HepG2 (cell line): ENCODE results near the gene ARL15. TPM values are rescaled to one million over a fixed set of nuclear protein-coding genes. Genes with fewer than 3 reads are reported as not detected.

ENCODE experiments used
- ATAC-seq: fragments of 200-7000 bp; cut with Tn5 transposase; 3 replicates; pipeline ENCODE4 v1.9.1; 2020; ENCODE audit warnings: mild to moderate bottlenecking, moderate library complexity
- BruUV-seq: library from RNA; stranded (reverse); fragments of 400-500 nt; replicated peaks from 2 replicates; lab custom pipeline; 2021; lab: Mats Ljungman, UMichigan
- CTCF ChIA-PET: fragments of 300-600 bp; formaldehyde crosslinking; extraction: SDS; loops from one replicate; lab custom pipeline; 2021; ENCODE audit warnings: low total read pairs, inconsistent platforms, low intra/inter-chr PET ratio; lab: Yijun Ruan, JAX
- POLR2A ChIA-PET: fragments of 350-600 bp; sonication (Branson Sonifier 250); formaldehyde crosslinking; loops from one replicate; lab custom pipeline; 2020; ENCODE audit warnings: antibody characterized with exemption, inconsistent platforms; lab: Yijun Ruan, JAX
- DNase-seq: peaks from one replicate; pipeline ENCODE4 v3.0.0-alpha.2; 2015; ENCODE audit warnings: low spot score
- FAIRE-seq: peaks from 3 replicates; lab custom pipeline; 2011; peaks lifted over from hg19 to GRCh38; lab: Jason Lieb, UNC
- H2AFZ ChIP-seq: one replicate; pipeline ENCODE4 v1.6.1; 2011; ENCODE audit warnings: low read length, inconsistent platforms
- H3K27ac ChIP-seq: fragments of 300-600 bp; 3 replicates; pipeline ENCODE4 v1.8.0; 2011; ENCODE audit warnings: mixed run types, mild to moderate bottlenecking, mixed read lengths, low read length, inconsistent platforms; ENCODE audit not compliant: insufficient read depth; ENCODE audit errors: extremely low read length
- H3K27me3 ChIP-seq, 2 experiments: fragments of 200-600 bp in 1 of 2; 2 replicates in 1 of 2; 3 replicates in 1 of 2; pipeline versions ENCODE4 v1.6.0 to v1.8.0; 2011; ENCODE audit warnings: low read length in 2 of 2, mild to moderate bottlenecking in 2 of 2, moderate library complexity in 2 of 2, inconsistent platforms in 1 of 2; ENCODE audit not compliant: insufficient read depth in 2 of 2, control insufficient read depth in 1 of 2
- H3K36me3 ChIP-seq, 2 experiments: fragments of 200-600 bp in 1 of 2; replicated peaks in 1 of 2; 2 replicates in 1 of 2; 3 replicates in 1 of 2; pipeline versions ENCODE4 v1.5.1 to v1.8.0; 2011; ENCODE audit warnings: low read length in 2 of 2, inconsistent platforms in 1 of 2; ENCODE audit not compliant: insufficient read depth in 2 of 2, control insufficient read depth in 1 of 2
- H3K4me1 ChIP-seq: 2 replicates; pipeline ENCODE4 v1.5.1; 2012; ENCODE audit warnings: low read length, inconsistent platforms; ENCODE audit not compliant: insufficient read depth
- H3K4me2 ChIP-seq: 2 replicates; pipeline ENCODE4 v1.6.0; 2011; ENCODE audit warnings: low read depth, low read length, inconsistent platforms
- H3K4me3 ChIP-seq, 3 experiments: fragments of 200-600 bp in 1 of 3; sonication (generic), shearing (Covaris generic) in 1 of 3; replicated peaks in 1 of 3; 2 replicates each; pipeline ENCODE4 v1.5.1; 2011 to 2016; ENCODE audit warnings: low read length in 3 of 3, inconsistent platforms in 2 of 3, low read depth in 2 of 3, mild to moderate bottlenecking in 2 of 3, control low read depth in 1 of 3, mixed read lengths in 1 of 3; ENCODE audit not compliant: insufficient read depth in 1 of 3
- H3K79me2 ChIP-seq: one replicate; pipeline ENCODE4 v1.6.1; 2011; ENCODE audit warnings: low read length, inconsistent platforms; ENCODE audit not compliant: insufficient read depth
- H3K9ac ChIP-seq: 2 replicates; pipeline ENCODE4 v1.6.0; 2011; ENCODE audit warnings: mild to moderate bottlenecking, low read depth, low read length, inconsistent platforms; ENCODE audit not compliant: insufficient read depth
- H3K9me3 ChIP-seq: 2 replicates; pipeline ENCODE4 v1.5.1; 2012; ENCODE audit warnings: mild to moderate bottlenecking, low read length
- H4K20me1 ChIP-seq: 2 replicates; pipeline ENCODE4 v1.6.0; 2011; ENCODE audit warnings: inconsistent platforms, mild to moderate bottlenecking, low read length, moderate library complexity; ENCODE audit not compliant: insufficient read depth
- CEBPB ChIP-seq: IDR thresholded peaks from 2 replicates; pipeline ENCODE4 v1.6.1; 2011; ENCODE audit warnings: low read depth, low read length, improper control_type of control experiment, borderline replicate concordance
- EZH2 ChIP-seq: conservative IDR thresholded peaks from 2 replicates; pipeline ENCODE4 v1.6.1; 2012; ENCODE audit warnings: mild to moderate bottlenecking, low read depth, low read length, moderate library complexity
- GATAD2A ChIP-seq: IDR thresholded peaks from 2 replicates; pipeline ENCODE4 v1.6.1; 2016
- HNRNPLL ChIP-seq: fragments of 200-400 bp; formaldehyde crosslinking; IDR thresholded peaks from 2 replicates; pipeline ENCODE4 v1.6.1; 2017; ENCODE audit warnings: mild to moderate bottlenecking, low read depth, low read length; ENCODE audit not compliant: poor library complexity, severe bottlenecking
- KLF13 ChIP-seq: sonication (generic); formaldehyde crosslinking; IDR thresholded peaks from 2 replicates; pipeline ENCODE4 v1.4.0; 2020; ENCODE audit warnings: mild to moderate bottlenecking, missing genetic modification reagents
- MYC ChIP-seq: sonication (generic); formaldehyde crosslinking; IDR thresholded peaks from 2 replicates; pipeline ENCODE4 v1.9.0; 2021; ENCODE audit warnings: missing genetic modification reagents, borderline replicate concordance
- MYNN ChIP-seq: sonication (generic); formaldehyde crosslinking; IDR thresholded peaks from 2 replicates; pipeline ENCODE4 v1.4.0; 2020; ENCODE audit warnings: mild to moderate bottlenecking, low read depth, missing genetic modification reagents
- NFATC3 ChIP-seq: sonication (generic); formaldehyde crosslinking; IDR thresholded peaks from 2 replicates; pipeline ENCODE4 v1.5.1; 2020; ENCODE audit warnings: mild to moderate bottlenecking, missing genetic modification reagents
- NFYB ChIP-seq: sonication (generic); formaldehyde crosslinking; IDR thresholded peaks from 2 replicates; pipeline ENCODE4 v1.4.0; 2020; ENCODE audit warnings: missing genetic modification reagents
- ZFP36L1 ChIP-seq: sonication (generic); formaldehyde crosslinking; IDR thresholded peaks from 2 replicates; pipeline ENCODE4 v1.8.0; 2022; ENCODE audit warnings: mild to moderate bottlenecking, missing genetic modification reagents, moderate library complexity
- ZNF121 ChIP-seq: sonication (generic); formaldehyde crosslinking; IDR thresholded peaks from 2 replicates; pipeline ENCODE4 v1.5.0; 2020; ENCODE audit warnings: mild to moderate bottlenecking, missing genetic modification reagents
- WGBS: methylation state at CpG from one replicate; pipeline ENCODE4 v1.1.6; 2017; ENCODE audit warnings: low lambda C conversion rate; 5-methylcytosine and 5-hydroxymethylcytosine counted together
- in situ Hi-C: cut with HindIII; loops from 2 replicates; pipeline ENCODE4 v1.10.0; 2017; ENCODE audit warnings: low pct_unique_long_range_greater_than_20kb; ENCODE audit not compliant: extremely low pct_ligation_motif_present
- intact Hi-C: fragments of 100-400 bp; cut with micrococcal nuclease; formaldehyde crosslinking; loops from one replicate; pipeline ENCODE4 v1.10.0; 2022; ENCODE audit not compliant: unreplicated experiment
- polyA plus RNA-seq, 8 experiments: library from polyadenylated mRNA; depleted of rRNA in 3 of 8; stranded (reverse) in 7 of 8; unstranded in 1 of 8; fragments of >200 nt; fragmentation: Illumina TruSeq in 4 of 8; extraction: Trizol in 4 of 8; gene quantifications; 2 replicates each; pipeline versions ENCODE4 v1.2.1 to v1.2.3, GENCODE V29; 2011 to 2016; ENCODE audit warnings: low read depth in 4 of 8, missing spikeins in 1 of 8, mixed read lengths in 1 of 8; ENCODE audit not compliant: insufficient read depth in 1 of 8
- total RNA-seq, 5 experiments: library from RNA; depleted of rRNA; stranded (reverse); fragments of >200 nt; fragmentation: Illumina TruSeq; extraction: Trizol; gene quantifications; 2 replicates each; pipeline ENCODE4 v1.2.3, GENCODE V29; 2016; ENCODE audit warnings: low read depth in 1 of 5
- TF ChIP-seq, protein P1 (sequence below): sonication (generic); formaldehyde crosslinking; IDR thresholded peaks from 2 replicates; pipeline ENCODE4 v1.8.1; 2023; ENCODE audit warnings: mild to moderate bottlenecking, missing genetic modification reagents
- TF ChIP-seq, protein P2 (sequence below): sonication (generic); formaldehyde crosslinking; IDR thresholded peaks from 2 replicates; pipeline ENCODE4 v1.4.0; 2020; ENCODE audit warnings: missing genetic modification reagents

Gene ARL15
- total and polyA plus RNA-seq, 2 of the 13 experiments (the other 11 are each of a cell fraction or from before 2014, with no cell fraction given): 2.5 to 7.7 TPM

GRCh38 chr5:54214722-54215121, 95.7 kb downstream of the ARL15 start:
- H3K27ac ChIP-seq: no peak overlapping the region
- H3K27me3 ChIP-seq: no peaks in the 10 kb centered on the region; a peak in 1 of 5 replicates
- no peaks in the 10 kb centered on the region for H3K9me3 ChIP-seq
- no peak for TF ChIP-seq NFATC3 (CRISPR knock-in tag)
- no peak for TF ChIP-seq GATAD2A (CRISPR knock-in tag)
- TF ChIP-seq, protein P1, sequence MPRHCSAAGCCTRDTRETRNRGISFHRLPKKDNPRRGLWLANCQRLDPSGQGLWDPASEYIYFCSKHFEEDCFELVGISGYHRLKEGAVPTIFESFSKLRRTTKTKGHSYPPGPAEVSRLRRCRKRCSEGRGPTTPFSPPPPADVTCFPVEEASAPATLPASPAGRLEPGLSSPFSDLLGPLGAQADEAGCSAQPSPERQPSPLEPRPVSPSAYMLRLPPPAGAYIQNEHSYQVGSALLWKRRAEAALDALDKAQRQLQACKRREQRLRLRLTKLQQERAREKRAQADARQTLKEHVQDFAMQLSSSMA (CRISPR knock-in tag): no peak
- no peak for TF ChIP-seq EZH2
- no peak for FAIRE-seq
- no peak for ATAC-seq
- no peak overlapping the region for H2AFZ ChIP-seq
- H3K4me1 ChIP-seq: no peaks in the 10 kb centered on the region
- no peak overlapping the region for H3K4me2 ChIP-seq
- H3K36me3 ChIP-seq: no peaks in the 10 kb centered on the region
- intact Hi-C loops (loop anchor here (10.0 kb wide), 1 partner anchor 150 kb away; no protein-coding TSS in a partner anchor), in situ Hi-C loops (loop anchor here (5.0 to 10.0 kb wide), 2 partner anchors 787 to 950 kb away; no protein-coding TSS in a partner anchor)
- WGBS: 90% methylated on average over 4 of the region's 4 CpGs
- no peak for DNase-seq
- H3K4me3 ChIP-seq: no peak overlapping the region
- no TSS peak for BruUV-seq
- CTCF ChIA-PET: no interaction called here
- H3K9ac ChIP-seq: no peak overlapping the region
- H3K79me2 ChIP-seq: no peaks in the 10 kb centered on the region
- H4K20me1 ChIP-seq: no peaks in the 10 kb centered on the region
- POLR2A ChIA-PET: no interaction called here

DNA sequence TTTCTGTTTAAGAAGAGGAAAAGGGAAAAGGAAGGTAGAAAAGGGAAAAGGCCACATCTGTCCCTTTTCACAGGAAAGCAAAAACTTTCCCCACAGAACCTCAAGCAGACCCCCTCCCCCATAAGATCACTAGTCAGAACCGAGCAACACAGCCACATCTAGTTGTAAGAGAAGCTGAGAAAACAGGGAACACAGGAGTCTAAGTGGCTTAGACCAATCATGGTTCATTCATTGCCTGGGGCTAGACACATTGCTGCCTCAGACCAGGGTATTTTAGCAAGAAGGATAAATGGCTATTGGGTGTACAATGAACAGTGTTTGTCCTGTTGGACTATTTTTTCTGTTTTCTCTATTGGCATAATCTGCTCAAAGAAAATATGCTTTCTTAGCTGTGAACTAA, 98.0 kb downstream of the ARL15 start:
- ATAC-seq: no peak
- no peak for FAIRE-seq
- Histone ChIP-seq H3K4me2 (no peak overlapping the region), H3K9ac (no peak overlapping the region), H4K20me1 (no peaks in the 10 kb centered on the region), H2AFZ (no peak overlapping the region), H3K9me3 (no peaks in the 10 kb centered on the region), H3K36me3 (no peaks in the 10 kb centered on the region), H3K27me3 (no peaks in the 10 kb centered on the region), H3K79me2 (no peaks in the 10 kb centered on the region), H3K4me1 (no peaks in the 10 kb centered on the region), H3K27ac (no peak overlapping the region), H3K4me3 (no peak overlapping the region)
- ChIA-PET CTCF (no interaction called here), POLR2A (no interaction called here)
- DNase-seq: no peak
- no TSS peak for BruUV-seq
- intact Hi-C loops (loop anchor here (10.0 kb wide), 1 partner anchor 148 kb away; no protein-coding TSS in a partner anchor), in situ Hi-C loops (loop anchor here (10.0 kb wide), 1 partner anchor 948 kb away; no protein-coding TSS in a partner anchor)
- WGBS: 20% methylated on average over 1 of the region's 1 CpG
- TF ChIP-seq ZNF121 (no peak), MYNN (no peak), CEBPB (no peak), NFYB (no peak), KLF13 (CRISPR knock-in tag) (no peak), HNRNPLL (no peak), ZFP36L1 (CRISPR knock-in tag) (no peak), MYC (CRISPR knock-in tag) (no peak)
- TF ChIP-seq, protein P2, sequence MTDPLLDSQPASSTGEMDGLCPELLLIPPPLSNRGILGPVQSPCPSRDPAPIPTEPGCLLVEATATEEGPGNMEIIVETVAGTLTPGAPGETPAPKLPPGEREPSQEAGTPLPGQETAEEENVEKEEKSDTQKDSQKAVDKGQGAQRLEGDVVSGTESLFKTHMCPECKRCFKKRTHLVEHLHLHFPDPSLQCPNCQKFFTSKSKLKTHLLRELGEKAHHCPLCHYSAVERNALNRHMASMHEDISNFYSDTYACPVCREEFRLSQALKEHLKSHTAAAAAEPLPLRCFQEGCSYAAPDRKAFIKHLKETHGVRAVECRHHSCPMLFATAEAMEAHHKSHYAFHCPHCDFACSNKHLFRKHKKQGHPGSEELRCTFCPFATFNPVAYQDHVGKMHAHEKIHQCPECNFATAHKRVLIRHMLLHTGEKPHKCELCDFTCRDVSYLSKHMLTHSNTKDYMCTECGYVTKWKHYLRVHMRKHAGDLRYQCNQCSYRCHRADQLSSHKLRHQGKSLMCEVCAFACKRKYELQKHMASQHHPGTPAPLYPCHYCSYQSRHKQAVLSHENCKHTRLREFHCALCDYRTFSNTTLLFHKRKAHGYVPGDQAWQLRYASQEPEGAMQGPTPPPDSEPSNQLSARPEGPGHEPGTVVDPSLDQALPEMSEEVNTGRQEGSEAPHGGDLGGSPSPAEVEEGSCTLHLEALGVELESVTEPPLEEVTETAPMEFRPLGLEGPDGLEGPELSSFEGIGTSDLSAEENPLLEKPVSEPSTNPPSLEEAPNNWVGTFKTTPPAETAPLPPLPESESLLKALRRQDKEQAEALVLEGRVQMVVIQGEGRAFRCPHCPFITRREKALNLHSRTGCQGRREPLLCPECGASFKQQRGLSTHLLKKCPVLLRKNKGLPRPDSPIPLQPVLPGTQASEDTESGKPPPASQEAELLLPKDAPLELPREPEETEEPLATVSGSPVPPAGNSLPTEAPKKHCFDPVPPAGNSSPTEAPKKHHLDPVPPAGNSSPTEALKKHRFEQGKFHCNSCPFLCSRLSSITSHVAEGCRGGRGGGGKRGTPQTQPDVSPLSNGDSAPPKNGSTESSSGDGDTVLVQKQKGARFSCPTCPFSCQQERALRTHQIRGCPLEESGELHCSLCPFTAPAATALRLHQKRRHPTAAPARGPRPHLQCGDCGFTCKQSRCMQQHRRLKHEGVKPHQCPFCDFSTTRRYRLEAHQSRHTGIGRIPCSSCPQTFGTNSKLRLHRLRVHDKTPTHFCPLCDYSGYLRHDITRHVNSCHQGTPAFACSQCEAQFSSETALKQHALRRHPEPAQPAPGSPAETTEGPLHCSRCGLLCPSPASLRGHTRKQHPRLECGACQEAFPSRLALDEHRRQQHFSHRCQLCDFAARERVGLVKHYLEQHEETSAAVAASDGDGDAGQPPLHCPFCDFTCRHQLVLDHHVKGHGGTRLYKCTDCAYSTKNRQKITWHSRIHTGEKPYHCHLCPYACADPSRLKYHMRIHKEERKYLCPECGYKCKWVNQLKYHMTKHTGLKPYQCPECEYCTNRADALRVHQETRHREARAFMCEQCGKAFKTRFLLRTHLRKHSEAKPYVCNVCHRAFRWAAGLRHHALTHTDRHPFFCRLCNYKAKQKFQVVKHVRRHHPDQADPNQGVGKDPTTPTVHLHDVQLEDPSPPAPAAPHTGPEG: no peak
